Breast epithelium (tissue), 4 donors: ENCODE results near the gene ADH7. TPM values are rescaled to one million over a fixed set of nuclear protein-coding genes. Genes with fewer than 3 reads are reported as not detected.
A peak's percentile ranks its signal among the peaks of the same experiment; 100 is the strongest.

Experiments used
- DNase-seq, 2 donors: peaks; one replicate each; pipeline ENCODE4 v3.0.0-alpha.2; 2019; ENCODE audit warnings: low spot score in 2 of 2
- H3K27ac ChIP-seq, 2 donors: fragments of 200-600 bp; sonication (generic) in 1 of 2; one replicate each; pipeline ENCODE4 v1.5.1; 2016 to 2019; ENCODE audit warnings: mild to moderate bottlenecking in 1 of 2
- H3K27me3 ChIP-seq, 2 donors: fragments of 200-600 bp; sonication (generic) in 1 of 2; one replicate each; pipeline versions ENCODE4 v1.5.1 to v1.6.0; 2017 to 2019; ENCODE audit warnings: control low read depth in 1 of 2, mild to moderate bottlenecking in 1 of 2
- H3K36me3 ChIP-seq: fragments of 200-600 bp; one replicate; pipeline ENCODE4 v1.5.1; 2019
- H3K4me1 ChIP-seq, 2 donors: fragments of 200-600 bp; sonication (generic); one replicate each; pipeline ENCODE4 v1.5.1; 2016 to 2019; ENCODE audit warnings: control low read depth in 1 of 2
- H3K4me3 ChIP-seq, 3 donors: fragments of 200-600 bp; sonication (generic); 1 replicate in 2 of 3; 2 replicates in 1 of 3; pipeline ENCODE4 v1.5.1; 2016 to 2019; ENCODE audit warnings: mild to moderate bottlenecking in 3 of 3, moderate library complexity in 2 of 3
- H3K9me3 ChIP-seq, 2 donors: fragments of 200-600 bp; sonication (generic) in 1 of 2; one replicate each; pipeline ENCODE4 v1.5.1; 2016 to 2019; ENCODE audit warnings: control low read depth in 1 of 2
- CTCF ChIP-seq, 3 donors: fragments of 450-650 bp; IDR thresholded peaks; one replicate each; pipeline ENCODE4 v1.5.1; 2016 to 2017; ENCODE audit warnings: antibody characterized with exemption in 3 of 3, mild to moderate bottlenecking in 3 of 3, moderate library complexity in 3 of 3
- POLR2A ChIP-seq: fragments of 450-650 bp; IDR thresholded peaks from one replicate; pipeline ENCODE4 v1.6.1; 2016; ENCODE audit warnings: antibody characterized with exemption, mild to moderate bottlenecking, moderate library complexity
- POLR2AphosphoS5 ChIP-seq, 3 donors: sonication (generic); formaldehyde crosslinking; IDR thresholded peaks; one replicate each; pipeline ENCODE4 v1.6.1; 2017; ENCODE audit warnings: antibody characterized with exemption in 3 of 3
- intact Hi-C: fragments of 100-400 bp; cut with DNase I; formaldehyde crosslinking; loops from one replicate; pipeline ENCODE4 v1.15.1; 2023; ENCODE audit warnings: low total_unique reads
- total RNA-seq, 3 donors: library from RNA; depleted of rRNA; stranded (reverse); fragments of >200 nt; gene quantifications; one replicate each; pipeline ENCODE4 v1.1.0, GENCODE V29; 2016

ADH7 gene
- total RNA-seq, 3 donors from 2014 or later = not detected

- intact Hi-C loops = no loop called here
- Histone ChIP-seq H3K27me3 (no peaks in the 10 kb centered on the region), H3K36me3 (no peaks in the 10 kb centered on the region), H3K4me1 (no peaks in the 10 kb centered on the region), H3K4me3 (no peak overlapping the region), H3K9me3 (peaks cover 0 to 4% of the 10 kb centered on the region in 2 donors), H3K27ac (no peak overlapping the region)
- TF ChIP-seq CTCF (IDR thresholded peaks at IDR 0.05) (no peak), POLR2A (no peak), POLR2AphosphoS5 (IDR thresholded peaks at IDR 0.05) (no peak)
- DNase-seq = no peak
Measured at GRCh38 chr4:99366491-99366890, 68.7 kb downstream of the ADH7 start.

- H3K9me3 ChIP-seq = peaks cover 4 to 9% of the 10 kb centered on the region in 2 donors
- H3K4me1 ChIP-seq = no peaks in the 10 kb centered on the region
- H3K27ac ChIP-seq = peak overlapping the region; percentile 61 to 86
- intact Hi-C loops = no loop called here
- no peaks in the 10 kb centered on the region for H3K36me3 ChIP-seq
- H3K4me3 ChIP-seq = no peak overlapping the region
- H3K27me3 ChIP-seq = no peaks in the 10 kb centered on the region
- DNase-seq = no peak
- TF ChIP-seq POLR2AphosphoS5 (IDR thresholded peaks at IDR 0.05) (peak in 1 of 3 donors; percentile 39), CTCF (IDR thresholded peaks at IDR 0.05) (no peak)
Measured at GRCh38 chr4:99362768-99363167, 72.4 kb downstream of the ADH7 start.

Other genes with a start within 250 kb of the ADH7 start
- not detected for gene ADH6, start 216.1 kb downstream of the ADH7 start, total RNA-seq
- 1 to 10 TPM in 1 of 3 donors, under 1 TPM in 1, not detected in 1; 0.66 to 2.3 TPM for gene ADH1A, start 144.4 kb downstream of the ADH7 start, total RNA-seq
- 1,000 to 10,000 TPM in 2 of 3 donors, 100 to 1,000 TPM in 1; 631 to 5,080 (median 1,871) TPM for gene ADH1B, start 113.9 kb downstream of the ADH7 start, total RNA-seq
- 10 to 100 TPM in 2 of 3 donors, 1 to 10 TPM in 1; 8.8 to 50.1 (median 31.8) TPM for gene ADH1C, start 82.6 kb downstream of the ADH7 start, total RNA-seq
- not detected for gene C4orf17, start 75.7 kb upstream of the ADH7 start, total RNA-seq
- gene TRMT10A, start 128.7 kb upstream of the ADH7 start, total RNA-seq = 1 to 10 TPM; 5.2 to 7.8 (median 7.2) TPM
- gene MTTP, start 139.5 kb upstream of the ADH7 start, total RNA-seq = under 1 TPM in 1 of 3 donors, not detected in 2; 0.64 TPM
- not detected for gene C4orf54, start 222.5 kb upstream of the ADH7 start, total RNA-seq